HEK293 (cell line): ENCODE results near the gene SLC30A4.

ENCODE experiments used
- CTCF ChIA-PET: fragments of 350-600 bp; formaldehyde crosslinking; extraction: SDS; loops from one replicate; lab custom pipeline; 2021; ENCODE audit warnings: antibody characterized with exemption; lab: Yijun Ruan, JAX
- POLR2A ChIA-PET: fragments of 300-600 bp; formaldehyde crosslinking; extraction: SDS; loops from one replicate; lab custom pipeline; 2020; ENCODE audit warnings: antibody characterized with exemption, inconsistent platforms; lab: Yijun Ruan, JAX
- H3K27ac ChIP-seq: fragments of 200-500 bp; sonication (Bioruptor generic); 2 replicates; pipeline ENCODE4 v1.5.1; 2014; ENCODE audit warnings: low read depth, low read length, control low read depth, inconsistent platforms; ENCODE audit errors: extremely low read depth
- H3K36me3 ChIP-seq, 2 experiments: fragments of 200-500 bp in 1 of 2; sonication (Bioruptor generic) in 1 of 2; 1 replicate in 1 of 2; 2 replicates in 1 of 2; pipeline ENCODE4 v1.5.1; 2014 to 2017; ENCODE audit warnings: inconsistent platforms in 2 of 2, low read length in 2 of 2; ENCODE audit not compliant: control insufficient read depth in 2 of 2, insufficient read depth in 1 of 2
- H3K4me1 ChIP-seq: fragments of 200-500 bp; sonication (Bioruptor generic); 2 replicates; pipeline ENCODE4 v1.5.1; 2014; ENCODE audit warnings: mild to moderate bottlenecking, low read length, inconsistent platforms; ENCODE audit not compliant: control insufficient read depth, insufficient read depth
- H3K4me3 ChIP-seq: 2 replicates; pipeline ENCODE4 v1.5.1; 2011; ENCODE audit warnings: low read depth, mild to moderate bottlenecking, control low read depth, low read length, moderate library complexity
- H3K9me3 ChIP-seq: fragments of 200-500 bp; sonication (Bioruptor generic); 2 replicates; pipeline ENCODE4 v1.5.1; 2014; ENCODE audit warnings: low read depth, low read length, inconsistent platforms; ENCODE audit not compliant: control insufficient read depth, insufficient read depth
- GFI1B ChIP-seq: fragments of 450-650 bp; formaldehyde crosslinking; IDR thresholded peaks from 2 replicates; pipeline ENCODE4 v1.5.1; 2016; ENCODE audit warnings: missing biosample characterization, missing genetic modification characterization
- KLF1 ChIP-seq: fragments of 450-650 bp; formaldehyde crosslinking; IDR thresholded peaks from 2 replicates; pipeline ENCODE4 v1.5.1; 2016; ENCODE audit warnings: missing biosample characterization, missing genetic modification characterization
- KLF16 ChIP-seq: fragments of 450-650 bp; formaldehyde crosslinking; IDR thresholded peaks from 2 replicates; pipeline ENCODE4 v1.5.1; 2017; ENCODE audit warnings: missing biosample characterization, missing genetic modification characterization
- KLF9 ChIP-seq: fragments of 450-650 bp; formaldehyde crosslinking; IDR thresholded peaks from 2 replicates; pipeline ENCODE4 v1.5.1; 2016; ENCODE audit warnings: missing biosample characterization, missing genetic modification characterization, low read depth
- SP3 ChIP-seq: fragments of 450-650 bp; formaldehyde crosslinking; IDR thresholded peaks from 2 replicates; pipeline ENCODE4 v1.5.1; 2016; ENCODE audit warnings: missing biosample characterization, missing genetic modification characterization
- ZBTB8A ChIP-seq: fragments of 450-650 bp; formaldehyde crosslinking; IDR thresholded peaks from 2 replicates; pipeline ENCODE4 v1.5.1; 2016; ENCODE audit warnings: missing biosample characterization, missing genetic modification characterization
- ZNF138 ChIP-seq: fragments of 450-650 bp; formaldehyde crosslinking; IDR thresholded peaks from 2 replicates; pipeline ENCODE4 v1.5.1; 2016; ENCODE audit warnings: missing biosample characterization, missing genetic modification characterization, borderline replicate concordance
- ZNF221 ChIP-seq: fragments of 450-650 bp; formaldehyde crosslinking; IDR thresholded peaks from 2 replicates; pipeline ENCODE4 v1.5.1; 2017; ENCODE audit warnings: missing biosample characterization, missing genetic modification characterization, borderline replicate concordance
- ZNF391 ChIP-seq: fragments of 450-650 bp; formaldehyde crosslinking; IDR thresholded peaks from 2 replicates; pipeline ENCODE4 v1.5.1; 2016; ENCODE audit warnings: low read depth, missing biosample characterization, missing genetic modification characterization, borderline replicate concordance
- ZNF394 ChIP-seq: fragments of 450-650 bp; formaldehyde crosslinking; IDR thresholded peaks from 2 replicates; pipeline ENCODE4 v1.5.1; 2016; ENCODE audit warnings: missing biosample characterization, missing genetic modification characterization, mild to moderate bottlenecking, moderate library complexity, borderline replicate concordance
- ZNF426 ChIP-seq: fragments of 450-650 bp; formaldehyde crosslinking; IDR thresholded peaks from 2 replicates; pipeline ENCODE4 v1.5.1; 2017; ENCODE audit warnings: missing biosample characterization, missing genetic modification characterization, mild to moderate bottlenecking, inconsistent platforms, moderate library complexity
- ZNF514 ChIP-seq: fragments of 450-650 bp; formaldehyde crosslinking; IDR thresholded peaks from 2 replicates; pipeline ENCODE4 v1.5.1; 2016; ENCODE audit warnings: missing biosample characterization, missing genetic modification characterization
- ZNF549 ChIP-seq: fragments of 450-650 bp; IDR thresholded peaks from 2 replicates; pipeline ENCODE4 v1.5.1; 2018; ENCODE audit warnings: missing biosample characterization, missing genetic modification characterization, mild to moderate bottlenecking, inconsistent platforms, moderate library complexity
- ZNF555 ChIP-seq: fragments of 450-650 bp; formaldehyde crosslinking; conservative IDR thresholded peaks from 2 replicates; pipeline ENCODE4 v1.5.1; 2017; ENCODE audit warnings: missing biosample characterization, mild to moderate bottlenecking, missing genetic modification characterization, inconsistent platforms
- ZNF571 ChIP-seq: fragments of 450-650 bp; formaldehyde crosslinking; IDR thresholded peaks from 2 replicates; pipeline ENCODE4 v1.5.0; 2017; ENCODE audit warnings: missing biosample characterization, missing genetic modification characterization
- ZNF623 ChIP-seq: fragments of 450-650 bp; formaldehyde crosslinking; IDR thresholded peaks from 2 replicates; pipeline ENCODE4 v1.5.1; 2016; ENCODE audit warnings: missing biosample characterization, missing genetic modification characterization
- ZNF629 ChIP-seq: fragments of 450-650 bp; formaldehyde crosslinking; IDR thresholded peaks from 2 replicates; pipeline ENCODE4 v1.5.1; 2017; ENCODE audit warnings: missing biosample characterization, missing genetic modification characterization
- ZNF664 ChIP-seq: fragments of 450-650 bp; formaldehyde crosslinking; IDR thresholded peaks from 2 replicates; pipeline ENCODE4 v1.5.1; 2016; ENCODE audit warnings: missing biosample characterization, missing genetic modification characterization
- ZNF747 ChIP-seq: fragments of 450-650 bp; formaldehyde crosslinking; IDR thresholded peaks from 2 replicates; pipeline ENCODE4 v1.5.1; 2016; ENCODE audit warnings: missing biosample characterization, missing genetic modification characterization
- TF ChIP-seq, protein P1 (sequence below): fragments of 450-650 bp; formaldehyde crosslinking; IDR thresholded peaks from 2 replicates; pipeline ENCODE4 v1.5.1; 2016; ENCODE audit warnings: missing biosample characterization, missing genetic modification characterization, low read depth
- TF ChIP-seq, protein P2 (sequence below): fragments of 450-650 bp; formaldehyde crosslinking; conservative IDR thresholded peaks from 2 replicates; pipeline ENCODE4 v1.5.1; 2016; ENCODE audit warnings: low read depth, missing biosample characterization, missing genetic modification characterization
- TF ChIP-seq, protein P3 (sequence below): fragments of 450-650 bp; formaldehyde crosslinking; conservative IDR thresholded peaks from 2 replicates; pipeline ENCODE4 v1.5.1; 2016; ENCODE audit warnings: low read depth, missing biosample characterization, missing genetic modification characterization

Gene SLC30A4

DNA sequence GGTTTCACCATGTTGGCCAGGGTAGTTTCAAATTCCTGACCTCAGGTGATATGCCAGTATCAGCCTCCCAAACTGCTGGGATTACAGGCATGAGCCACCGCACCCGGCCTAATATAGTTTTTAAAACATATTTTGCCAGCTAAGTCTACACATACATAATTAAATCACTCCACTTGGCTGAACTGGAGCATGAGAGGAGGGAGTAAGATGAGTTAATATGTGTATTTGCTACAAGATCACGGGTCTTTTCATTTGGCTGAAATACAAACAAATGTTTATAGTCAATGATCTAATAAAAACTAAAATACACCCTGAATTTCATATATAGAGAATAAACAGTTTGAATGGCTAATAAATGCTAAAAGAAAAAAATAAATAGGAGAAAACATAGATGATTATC lies 25.3 kb downstream of the SLC30A4 start:
- H3K4me1 ChIP-seq: no peaks in the 10 kb centered on the region
- H3K4me3 ChIP-seq: no peak overlapping the region
- no peaks in the 10 kb centered on the region for H3K36me3 ChIP-seq
- H3K27ac ChIP-seq: no peak overlapping the region
- H3K9me3 ChIP-seq: no peaks in the 10 kb centered on the region
- CTCF ChIA-PET: interaction anchor here (0.5 kb wide), 1 partner anchor 31 kb away, joined by 4 read pairs; no protein-coding TSS in a partner anchor
- POLR2A ChIA-PET: no interaction called here
- TF ChIP-seq ZNF221 (no peak), ZNF391 (tag by site-specific recombination) (no peak), ZNF514 (tag by site-specific recombination) (no peak), KLF9 (no peak), SP3 (tag by site-specific recombination) (no peak)
- TF ChIP-seq, protein P1, sequence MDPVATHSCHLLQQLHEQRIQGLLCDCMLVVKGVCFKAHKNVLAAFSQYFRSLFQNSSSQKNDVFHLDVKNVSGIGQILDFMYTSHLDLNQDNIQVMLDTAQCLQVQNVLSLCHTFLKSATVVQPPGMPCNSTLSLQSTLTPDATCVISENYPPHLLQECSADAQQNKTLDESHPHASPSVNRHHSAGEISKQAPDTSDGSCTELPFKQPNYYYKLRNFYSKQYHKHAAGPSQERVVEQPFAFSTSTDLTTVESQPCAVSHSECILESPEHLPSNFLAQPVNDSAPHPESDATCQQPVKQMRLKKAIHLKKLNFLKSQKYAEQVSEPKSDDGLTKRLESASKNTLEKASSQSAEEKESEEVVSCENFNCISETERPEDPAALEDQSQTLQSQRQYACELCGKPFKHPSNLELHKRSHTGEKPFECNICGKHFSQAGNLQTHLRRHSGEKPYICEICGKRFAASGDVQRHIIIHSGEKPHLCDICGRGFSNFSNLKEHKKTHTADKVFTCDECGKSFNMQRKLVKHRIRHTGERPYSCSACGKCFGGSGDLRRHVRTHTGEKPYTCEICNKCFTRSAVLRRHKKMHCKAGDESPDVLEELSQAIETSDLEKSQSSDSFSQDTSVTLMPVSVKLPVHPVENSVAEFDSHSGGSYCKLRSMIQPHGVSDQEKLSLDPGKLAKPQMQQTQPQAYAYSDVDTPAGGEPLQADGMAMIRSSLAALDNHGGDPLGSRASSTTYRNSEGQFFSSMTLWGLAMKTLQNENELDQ: no peak

DNA sequence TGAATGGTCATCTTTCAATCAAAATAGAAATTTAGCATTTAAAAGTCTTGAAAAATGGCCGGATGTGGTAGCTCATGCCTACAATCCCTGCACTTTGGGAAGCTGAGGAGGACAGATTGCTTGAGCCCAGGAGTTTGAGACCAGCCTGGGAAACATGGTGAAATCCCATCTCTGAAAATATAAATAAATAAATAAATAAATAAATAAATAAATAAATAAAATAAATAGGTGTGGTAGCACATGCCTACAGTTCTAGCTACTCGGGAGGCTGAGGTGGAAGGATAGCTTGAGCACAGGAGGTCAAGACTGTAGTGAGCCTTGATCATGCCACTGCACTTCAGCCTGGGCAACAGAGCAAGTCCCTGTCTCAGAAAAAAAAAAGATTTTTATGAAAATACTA lies 25.9 kb downstream of the SLC30A4 start:
- Histone ChIP-seq H3K36me3 (no peaks in the 10 kb centered on the region), H3K4me1 (no peaks in the 10 kb centered on the region), H3K4me3 (no peak overlapping the region), H3K27ac (no peak overlapping the region), H3K9me3 (no peaks in the 10 kb centered on the region)
- TF ChIP-seq ZNF623 (tag by site-specific recombination) (peak; percentile 46; the same call in 1 of the 2 replicates), KLF1 (tag by site-specific recombination) (no peak), ZNF555 (tag by site-specific recombination) (peak; percentile 55), ZNF571 (tag by site-specific recombination) (no peak), ZNF549 (no peak), ZNF394 (tag by site-specific recombination) (peak; percentile 84), ZNF664 (tag by site-specific recombination) (0 out of 2 replicates have a peak, but pooled peaks have one; percentile 32), KLF16 (no peak), ZNF426 (peak; percentile 63), GFI1B (no peak), ZBTB8A (tag by site-specific recombination) (0 out of 2 replicates have a peak, but pooled peaks have one; percentile 27), ZNF629 (tag by site-specific recombination) (no peak), ZNF138 (tag by site-specific recombination) (no peak), ZNF747 (tag by site-specific recombination) (no peak)
- TF ChIP-seq, protein P2, sequence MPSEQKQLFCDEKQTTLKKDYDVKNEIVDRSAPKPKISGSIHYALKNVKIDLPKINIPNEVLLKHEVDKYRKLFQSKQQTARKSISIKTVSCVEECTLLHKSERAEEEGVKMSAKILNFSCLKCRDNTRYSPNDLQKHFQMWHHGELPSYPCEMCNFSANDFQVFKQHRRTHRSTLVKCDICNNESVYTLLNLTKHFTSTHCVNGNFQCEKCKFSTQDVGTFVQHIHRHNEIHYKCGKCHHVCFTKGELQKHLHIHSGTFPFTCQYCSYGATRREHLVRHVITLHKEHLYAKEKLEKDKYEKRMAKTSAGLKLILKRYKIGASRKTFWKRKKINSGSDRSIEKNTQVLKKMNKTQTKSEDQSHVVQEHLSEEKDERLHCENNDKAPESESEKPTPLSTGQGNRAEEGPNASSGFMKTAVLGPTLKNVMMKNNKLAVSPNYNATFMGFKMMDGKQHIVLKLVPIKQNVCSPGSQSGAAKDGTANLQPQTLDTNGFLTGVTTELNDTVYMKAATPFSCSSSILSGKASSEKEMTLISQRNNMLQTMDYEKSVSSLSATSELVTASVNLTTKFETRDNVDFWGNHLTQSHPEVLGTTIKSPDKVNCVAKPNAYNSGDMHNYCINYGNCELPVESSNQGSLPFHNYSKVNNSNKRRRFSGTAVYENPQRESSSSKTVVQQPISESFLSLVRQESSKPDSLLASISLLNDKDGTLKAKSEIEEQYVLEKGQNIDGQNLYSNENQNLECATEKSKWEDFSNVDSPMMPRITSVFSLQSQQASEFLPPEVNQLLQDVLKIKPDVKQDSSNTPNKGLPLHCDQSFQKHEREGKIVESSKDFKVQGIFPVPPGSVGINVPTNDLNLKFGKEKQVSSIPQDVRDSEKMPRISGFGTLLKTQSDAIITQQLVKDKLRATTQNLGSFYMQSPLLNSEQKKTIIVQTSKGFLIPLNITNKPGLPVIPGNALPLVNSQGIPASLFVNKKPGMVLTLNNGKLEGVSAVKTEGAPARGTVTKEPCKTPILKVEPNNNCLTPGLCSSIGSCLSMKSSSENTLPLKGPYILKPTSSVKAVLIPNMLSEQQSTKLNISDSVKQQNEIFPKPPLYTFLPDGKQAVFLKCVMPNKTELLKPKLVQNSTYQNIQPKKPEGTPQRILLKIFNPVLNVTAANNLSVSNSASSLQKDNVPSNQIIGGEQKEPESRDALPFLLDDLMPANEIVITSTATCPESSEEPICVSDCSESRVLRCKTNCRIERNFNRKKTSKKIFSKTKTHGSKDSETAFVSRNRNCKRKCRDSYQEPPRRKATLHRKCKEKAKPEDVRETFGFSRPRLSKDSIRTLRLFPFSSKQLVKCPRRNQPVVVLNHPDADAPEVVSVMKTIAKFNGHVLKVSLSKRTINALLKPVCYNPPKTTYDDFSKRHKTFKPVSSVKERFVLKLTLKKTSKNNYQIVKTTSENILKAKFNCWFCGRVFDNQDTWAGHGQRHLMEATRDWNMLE (tag by site-specific recombination): peak; percentile 79
- TF ChIP-seq, protein P3, sequence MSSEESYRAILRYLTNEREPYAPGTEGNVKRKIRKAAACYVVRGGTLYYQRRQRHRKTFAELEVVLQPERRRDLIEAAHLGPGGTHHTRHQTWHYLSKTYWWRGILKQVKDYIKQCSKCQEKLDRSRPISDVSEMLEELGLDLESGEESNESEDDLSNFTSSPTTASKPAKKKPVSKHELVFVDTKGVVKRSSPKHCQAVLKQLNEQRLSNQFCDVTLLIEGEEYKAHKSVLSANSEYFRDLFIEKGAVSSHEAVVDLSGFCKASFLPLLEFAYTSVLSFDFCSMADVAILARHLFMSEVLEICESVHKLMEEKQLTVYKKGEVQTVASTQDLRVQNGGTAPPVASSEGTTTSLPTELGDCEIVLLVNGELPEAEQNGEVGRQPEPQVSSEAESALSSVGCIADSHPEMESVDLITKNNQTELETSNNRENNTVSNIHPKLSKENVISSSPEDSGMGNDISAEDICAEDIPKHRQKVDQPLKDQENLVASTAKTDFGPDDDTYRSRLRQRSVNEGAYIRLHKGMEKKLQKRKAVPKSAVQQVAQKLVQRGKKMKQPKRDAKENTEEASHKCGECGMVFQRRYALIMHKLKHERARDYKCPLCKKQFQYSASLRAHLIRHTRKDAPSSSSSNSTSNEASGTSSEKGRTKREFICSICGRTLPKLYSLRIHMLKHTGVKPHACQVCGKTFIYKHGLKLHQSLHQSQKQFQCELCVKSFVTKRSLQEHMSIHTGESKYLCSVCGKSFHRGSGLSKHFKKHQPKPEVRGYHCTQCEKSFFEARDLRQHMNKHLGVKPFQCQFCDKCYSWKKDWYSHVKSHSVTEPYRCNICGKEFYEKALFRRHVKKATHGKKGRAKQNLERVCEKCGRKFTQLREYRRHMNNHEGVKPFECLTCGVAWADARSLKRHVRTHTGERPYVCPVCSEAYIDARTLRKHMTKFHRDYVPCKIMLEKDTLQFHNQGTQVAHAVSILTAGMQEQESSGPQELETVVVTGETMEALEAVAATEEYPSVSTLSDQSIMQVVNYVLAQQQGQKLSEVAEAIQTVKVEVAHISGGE: peak; percentile 37; the same call in 1 of the 2 replicates
- ChIA-PET CTCF (no interaction called here), POLR2A (no interaction called here)
